Measurements from ENCODE around the gene MAP3K5.

Gene MAP3K5

GRCh38 chr6:136635615-136636014 is 156.7 kb downstream of the MAP3K5 start:
- TF ChIP-seq CTCF (conservative IDR thresholded peaks at IDR 0.05; ENCODE audit: low read length), result no peak
- DNase-seq (ENCODE audit: low read depth), result no peak
- no peak overlapping the region for H3K4me3 ChIP-seq (ENCODE audit: low read length)

GRCh38 chr6:136633355-136633754 is 158.9 kb downstream of the MAP3K5 start:
- H3K4me3 ChIP-seq (ENCODE audit: low read length), result no peak overlapping the region
- no peak for TF ChIP-seq CTCF (conservative IDR thresholded peaks at IDR 0.05; ENCODE audit: low read length)
- no peak for DNase-seq (ENCODE audit: low read depth)

GRCh38 chr6:136628996-136629395 is 163.3 kb downstream of the MAP3K5 start:
- DNase-seq (ENCODE audit: low read depth), result no peak
- no peak for TF ChIP-seq CTCF (conservative IDR thresholded peaks at IDR 0.05; ENCODE audit: low read length)
- H3K4me3 ChIP-seq (ENCODE audit: low read length), result no peak overlapping the region

- no peak overlapping the region for H3K4me3 ChIP-seq (ENCODE audit: low read length)
- TF ChIP-seq CTCF (conservative IDR thresholded peaks at IDR 0.05; ENCODE audit: low read length), result no peak
- no peak for DNase-seq (ENCODE audit: low read depth)
Measured at GRCh38 chr6:136627191-136627590, 165.1 kb downstream of the MAP3K5 start.

GRCh38 chr6:136625293-136625692 is 167.0 kb downstream of the MAP3K5 start:
- no peak overlapping the region for H3K4me3 ChIP-seq (ENCODE audit: low read length)
- DNase-seq (ENCODE audit: low read depth), result no peak
- TF ChIP-seq CTCF (conservative IDR thresholded peaks at IDR 0.05; ENCODE audit: low read length), result no peak

- no peak for DNase-seq (ENCODE audit: low read depth)
- H3K4me3 ChIP-seq (ENCODE audit: low read length), result no peak overlapping the region
- TF ChIP-seq CTCF (conservative IDR thresholded peaks at IDR 0.05; ENCODE audit: low read length), result no peak
Measured at GRCh38 chr6:136624347-136624746, 167.9 kb downstream of the MAP3K5 start.

- TF ChIP-seq CTCF (conservative IDR thresholded peaks at IDR 0.05; ENCODE audit: low read length), result no peak
- no peak for DNase-seq (ENCODE audit: low read depth)
- no peak overlapping the region for H3K4me3 ChIP-seq (ENCODE audit: low read length)
Measured at GRCh38 chr6:136618086-136618485, 174.2 kb downstream of the MAP3K5 start.
